OCI-LY7 (cell line): ENCODE data around the gene PPM1A.

Experiments
- CTCF ChIP-seq: fragments of 200-600 bp; sonication (generic); conservative IDR thresholded peaks from 2 replicates; pipeline ENCODE4 v1.5.1; 2014; ENCODE audit warnings: mild to moderate bottlenecking, antibody characterized with exemption, low read length, moderate library complexity, mixed read lengths
- EZH2phosphoT487 ChIP-seq: fragments of 200-600 bp; sonication (generic); IDR thresholded peaks from 2 replicates; pipeline ENCODE4 v1.6.1; 2018; ENCODE audit warnings: low read depth, borderline replicate concordance, mild to moderate bottlenecking, mixed run types, antibody characterized with exemption, low read length, moderate library complexity, mixed read lengths

GRCh38 chr14:60210703-60211102 lies 38.3 kb upstream of the PPM1A start:
- no peak for TF ChIP-seq CTCF
- TF ChIP-seq EZH2phosphoT487: no peak
